Astrocyte (in vitro differentiated cells and primary cell): ENCODE measurements around the gene CPLX4. TPM values are rescaled to one million over a fixed set of nuclear protein-coding genes. Genes with fewer than 3 reads are reported as not detected.

Experiments used
- DNase-seq: peaks from one replicate; pipeline ENCODE4 v3.0.0-alpha.2; 2010; ENCODE audit warnings: low read depth
- FAIRE-seq: peaks from 2 replicates; lab custom pipeline; 2011; peaks lifted over from hg19 to GRCh38; lab: Jason Lieb, UNC
- H2AFZ ChIP-seq: 2 replicates; pipeline ENCODE4 v1.6.0; 2012; ENCODE audit warnings: low read depth, low read length, inconsistent platforms
- H3K27ac ChIP-seq: 2 replicates; pipeline ENCODE4 v1.5.1; 2011; ENCODE audit warnings: low read depth, low read length, inconsistent platforms
- H3K27me3 ChIP-seq: 2 replicates; pipeline ENCODE4 v1.6.0; 2011; ENCODE audit warnings: low read length, inconsistent platforms; ENCODE audit not compliant: insufficient read depth
- H3K36me3 ChIP-seq: 2 replicates; pipeline ENCODE4 v1.5.1; 2011; ENCODE audit warnings: low read length, inconsistent platforms; ENCODE audit not compliant: insufficient read depth
- H3K4me1 ChIP-seq: 2 replicates; pipeline ENCODE4 v1.5.1; 2011; ENCODE audit warnings: low read length, inconsistent platforms; ENCODE audit not compliant: insufficient read depth
- H3K4me2 ChIP-seq: 2 replicates; pipeline ENCODE4 v1.6.0; 2012; ENCODE audit warnings: low read length, inconsistent platforms
- H3K4me3 ChIP-seq: 2 replicates; pipeline ENCODE4 v1.5.1; 2011; ENCODE audit warnings: low read depth, mild to moderate bottlenecking, low read length, inconsistent platforms; ENCODE audit not compliant: insufficient read depth
- H3K79me2 ChIP-seq: 2 replicates; pipeline ENCODE4 v1.6.0; 2012; ENCODE audit warnings: mild to moderate bottlenecking, low read length, inconsistent platforms; ENCODE audit not compliant: insufficient read depth
- H3K9ac ChIP-seq: 2 replicates; pipeline ENCODE4 v1.6.0; 2012; ENCODE audit warnings: mild to moderate bottlenecking, low read length, inconsistent platforms
- H3K9me3 ChIP-seq: 2 replicates; pipeline ENCODE4 v1.5.1; 2012; ENCODE audit warnings: low read depth, mild to moderate bottlenecking, low read length, inconsistent platforms; ENCODE audit not compliant: insufficient read depth
- H4K20me1 ChIP-seq: 2 replicates; pipeline ENCODE4 v1.6.0; 2012; ENCODE audit warnings: low read length, inconsistent platforms; ENCODE audit not compliant: insufficient read depth
- H3K27ac Mint-ChIP-seq: one replicate; pipeline ENCODE4 v1.8.0; 2021; ENCODE audit warnings: mild to moderate bottlenecking, mixed read lengths; ENCODE audit not compliant: unreplicated experiment
- H3K27me3 Mint-ChIP-seq: one replicate; pipeline ENCODE4 v1.8.0; 2021; ENCODE audit warnings: low read depth, mixed read lengths; ENCODE audit not compliant: unreplicated experiment
- H3K36me3 Mint-ChIP-seq: one replicate; pipeline ENCODE4 v1.8.0; 2021; ENCODE audit warnings: low read depth, mixed read lengths; ENCODE audit not compliant: unreplicated experiment
- H3K4me1 Mint-ChIP-seq: one replicate; pipeline ENCODE4 v1.8.0; 2021; ENCODE audit warnings: low read depth, mixed read lengths; ENCODE audit not compliant: unreplicated experiment
- H3K4me3 Mint-ChIP-seq: one replicate; pipeline ENCODE4 v1.8.0; 2021; ENCODE audit warnings: mild to moderate bottlenecking, moderate library complexity, mixed read lengths; ENCODE audit not compliant: unreplicated experiment
- H3K9me3 Mint-ChIP-seq: one replicate; pipeline ENCODE4 v1.8.0; 2021; ENCODE audit warnings: mild to moderate bottlenecking, mixed read lengths; ENCODE audit not compliant: unreplicated experiment
- CTCF ChIP-seq: IDR thresholded peaks from 2 replicates; pipeline ENCODE4 v1.5.1; 2011; ENCODE audit warnings: low read depth, mild to moderate bottlenecking, inconsistent platforms, low read length, moderate library complexity; ENCODE audit not compliant: insufficient read depth
- EZH2 ChIP-seq: IDR thresholded peaks from 2 replicates; pipeline ENCODE4 v1.6.1; 2012; ENCODE audit warnings: mild to moderate bottlenecking, low read length, inconsistent platforms; ENCODE audit not compliant: insufficient read depth
- total RNA-seq: library from RNA; stranded (reverse); gene quantifications from 2 replicates; pipeline ENCODE4 v1.2.1, GENCODE V29; 2021

Gene CPLX4
- total RNA-seq, 1 donor from 2014 or later, result not detected

DNA sequence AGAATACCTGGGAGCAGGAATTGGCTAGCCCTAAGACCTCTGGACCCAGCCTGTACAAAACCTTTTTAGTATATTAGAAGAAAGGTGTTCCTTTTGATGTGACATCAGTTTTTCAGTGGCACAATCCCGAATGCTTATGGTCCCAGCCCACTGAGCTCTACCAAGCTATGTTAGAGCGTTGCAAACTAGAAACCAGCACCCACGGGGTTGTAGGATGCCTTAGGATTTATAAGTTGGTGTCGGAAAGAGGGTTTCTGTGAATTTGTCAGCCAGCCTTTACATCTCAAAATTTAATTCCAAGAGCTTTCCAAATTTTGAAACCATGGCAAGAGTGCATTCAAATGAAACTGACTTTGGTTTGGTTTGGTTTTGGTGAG is 41.1 kb upstream of the CPLX4 start:
- peak overlapping the region; percentile 96 for H3K4me3 ChIP-seq
- peaks cover 2% of the 10 kb centered on the region for H3K27me3 Mint-ChIP-seq
- H3K9me3 ChIP-seq, result no peaks in the 10 kb centered on the region
- H3K27me3 ChIP-seq, result peaks cover 2% of the 10 kb centered on the region
- no peak overlapping the region for H3K27ac Mint-ChIP-seq
- H4K20me1 ChIP-seq, result peaks cover 36% of the 10 kb centered on the region
- peak overlapping the region; percentile 78 for H3K4me3 Mint-ChIP-seq
- H3K9ac ChIP-seq, result peak overlapping the region; percentile 100
- H3K4me2 ChIP-seq, result peak overlapping the region; percentile 91
- peaks cover 49% of the 10 kb centered on the region for H3K79me2 ChIP-seq
- TF ChIP-seq CTCF (no peak), EZH2 (no peak)
- no peak overlapping the region for H3K27ac ChIP-seq
- H3K36me3 ChIP-seq, result peaks cover 13% of the 10 kb centered on the region
- H3K36me3 Mint-ChIP-seq, result peaks cover 3% of the 10 kb centered on the region
- no peaks in the 10 kb centered on the region for H3K9me3 Mint-ChIP-seq
- peaks cover 14% of the 10 kb centered on the region for H3K4me1 Mint-ChIP-seq
- no peak for DNase-seq
- peaks cover 12% of the 10 kb centered on the region for H3K4me1 ChIP-seq
- peak overlapping the region; percentile 81 for H2AFZ ChIP-seq
- FAIRE-seq, result no peak

- Histone ChIP-seq H2AFZ (peak within 1 kb of the TSS; percentile 83), H4K20me1 (peaks cover 37% of the 10 kb centered on the region), H3K4me3 (peak within 1 kb of the TSS; percentile 96), H3K27ac (peak within 1 kb of the TSS; percentile 98), H3K27me3 (no peaks in the 10 kb centered on the region), H3K4me1 (peaks cover 12% of the 10 kb centered on the region), H3K79me2 (peaks cover 54% of the 10 kb centered on the region), H3K9ac (peak within 1 kb of the TSS; percentile 100), H3K4me2 (peak within 1 kb of the TSS; percentile 91), H3K9me3 (no peaks in the 10 kb centered on the region), H3K36me3 (peaks cover 17% of the 10 kb centered on the region)
- Mint-ChIP-seq H3K4me3 (peak within 1 kb of the TSS; percentile 98), H3K27ac (peak within 1 kb of the TSS; percentile 98), H3K4me1 (peaks cover 14% of the 10 kb centered on the region), H3K36me3 (peaks cover 3% of the 10 kb centered on the region), H3K9me3 (no peaks in the 10 kb centered on the region), H3K27me3 (peaks cover 2% of the 10 kb centered on the region)
- no peak for TF ChIP-seq EZH2
- no peak for TF ChIP-seq CTCF
- FAIRE-seq (peak; percentile 13), DNase-seq (peak; percentile 79)
These were observed 40.5 kb upstream of the CPLX4 start, which contains the start of gene LMAN1 for GRCh38 chr18:59358712-59359575. LMAN1 (minus strand) TSS chr18:59359265; CDS start chr18:59359244, 21 bp downstream.

- no peaks in the 10 kb centered on the region for H3K9me3 ChIP-seq
- no peaks in the 10 kb centered on the region for H3K9me3 Mint-ChIP-seq
- peaks cover 2% of the 10 kb centered on the region for H3K27me3 Mint-ChIP-seq
- peak overlapping the region; percentile 83 for H2AFZ ChIP-seq
- no peak for FAIRE-seq
- peak overlapping the region; percentile 98 for H3K27ac Mint-ChIP-seq
- no peaks in the 10 kb centered on the region for H3K27me3 ChIP-seq
- peak overlapping the region; percentile 91 for H3K4me2 ChIP-seq
- TF ChIP-seq EZH2 (no peak), CTCF (no peak)
- H3K36me3 ChIP-seq, result peaks cover 23% of the 10 kb centered on the region
- peaks cover 3% of the 10 kb centered on the region for H3K36me3 Mint-ChIP-seq
- peak overlapping the region; percentile 98 for H3K4me3 Mint-ChIP-seq
- peak overlapping the region; percentile 96 for H3K4me3 ChIP-seq
- H4K20me1 ChIP-seq, result peaks cover 40% of the 10 kb centered on the region
- peaks cover 59% of the 10 kb centered on the region for H3K79me2 ChIP-seq
- peak overlapping the region; percentile 98 for H3K27ac ChIP-seq
- peaks cover 12% of the 10 kb centered on the region for H3K4me1 ChIP-seq
- peaks cover 15% of the 10 kb centered on the region for H3K4me1 Mint-ChIP-seq
- DNase-seq, result peak; percentile 82
- H3K9ac ChIP-seq, result peak overlapping the region; percentile 100
These were observed 39.9 kb upstream of the CPLX4 start for GRCh38 chr18:59358414-59358711.
